ENCODE measurements around the gene SSBP2. TPM values are rescaled to one million over a fixed set of nuclear protein-coding genes. Genes with fewer than 3 reads are reported as not detected.

The SSBP2 gene
- 10 to 100 TPM; 30.6 to 31.5 TPM for total RNA-seq

GRCh38 chr5:81751009-81751835 lies at the start of gene SSBP2:
TSS of gene SSBP2 (minus strand) at chr5:81751097. CDS start at chr5:81751042, 55 bp downstream.

DNA sequence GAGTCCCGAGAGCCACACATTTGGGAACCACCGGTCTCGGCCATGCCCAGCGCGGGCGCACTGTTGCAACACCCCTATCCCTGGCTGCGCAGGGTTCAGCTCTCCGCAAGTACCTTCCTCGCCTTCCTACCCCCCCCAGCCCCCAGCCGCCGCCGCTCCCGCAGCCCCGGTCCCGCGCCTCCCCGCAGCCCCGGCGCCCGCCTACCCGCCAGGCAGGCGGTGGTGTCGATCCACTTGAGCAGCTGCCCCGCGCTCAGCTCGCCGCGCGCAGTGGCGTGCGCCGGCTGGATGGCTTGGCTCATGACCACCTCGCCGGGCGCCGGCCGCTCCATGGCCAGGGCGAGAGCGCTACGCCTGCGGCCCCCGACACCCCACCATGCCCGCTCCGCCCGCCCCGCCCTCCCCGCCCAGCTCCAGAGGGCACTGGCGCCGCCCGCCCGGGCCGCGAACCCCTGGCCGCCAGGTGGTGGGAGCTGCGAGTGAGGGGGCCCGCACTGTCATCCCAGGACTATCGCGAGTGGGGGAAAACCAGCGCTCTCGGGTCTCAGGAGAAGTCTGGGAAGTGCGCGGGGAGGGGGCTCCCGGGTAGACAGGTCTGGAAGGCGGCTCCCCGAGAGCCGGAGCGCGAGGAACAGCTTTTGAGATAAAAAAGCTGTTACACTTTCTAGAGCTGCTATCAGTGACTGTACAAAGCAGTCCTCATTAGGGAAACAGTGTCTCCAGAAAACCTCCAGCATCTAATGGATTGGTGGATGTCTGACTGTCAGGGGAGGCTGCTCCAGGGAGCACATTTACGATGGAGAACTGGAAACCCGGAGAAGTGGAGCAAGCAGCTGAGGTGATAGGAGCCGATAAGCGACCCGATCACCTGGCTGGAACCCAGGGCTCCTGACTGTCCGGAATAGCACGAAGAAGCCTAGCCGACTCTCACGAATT lies 356.8 kb downstream of the SSBP2 start, which contains the start of gene ACOT12:
TSS of gene ACOT12 (minus strand) at position 352 of the 936 bp plus-strand sequence. CDS start at position 332, 20 bp downstream.

Other genes starting within 250 kb of the SSBP2 start
- gene ATG10, start 220.9 kb upstream of the SSBP2 start, total RNA-seq: 1 to 10 TPM; 9.4 to 9.5 TPM

All from activated naive CD4-positive, alpha-beta T cell treated with anti-CD3 and anti-CD28 coated beads, Interleukin-2, amount 10 ng/mL, durations not matched to agents 5 hours and 36 hours (primary cell).